GM12878 (cell line): ENCODE results near the gene MAGEE1. TPM values are rescaled to one million over a fixed set of nuclear protein-coding genes. Genes with fewer than 3 reads are reported as not detected.

Experiments
- ATAC-seq: fragments of 200-7000 bp; cut with Tn5 transposase; 3 replicates; pipeline ENCODE4 v1.9.1; 2020; ENCODE audit warnings: mild to moderate bottlenecking, moderate library complexity
- BruUV-seq: library from RNA; stranded (reverse); fragments of 400-500 nt; replicated peaks from 2 replicates; lab custom pipeline; 2021; lab: Mats Ljungman, UMichigan
- CTCF ChIA-PET: fragments of 300-600 bp; sonication (Branson Sonifier 250); formaldehyde crosslinking; extraction: SDS; loops from one replicate; lab custom pipeline; 2021; ENCODE audit warnings: inconsistent platforms; lab: Yijun Ruan, JAX
- POLR2A ChIA-PET: fragments of 350-600 bp; formaldehyde crosslinking; extraction: SDS; loops from one replicate; lab custom pipeline; 2021; ENCODE audit warnings: inconsistent platforms; lab: Charles Lee
- RAD21 ChIA-PET: fragments of 300-600 bp; sonication (Branson Sonifier 250); formaldehyde crosslinking; loops from one replicate; lab custom pipeline; 2023; ENCODE audit warnings: antibody characterized with exemption; ENCODE audit not compliant: unreplicated experiment; lab: Charles Lee
- SMC1A ChIA-PET: fragments of 300-600 bp; sonication (Branson Sonifier 250); formaldehyde crosslinking; loops from one replicate; lab custom pipeline; 2023; ENCODE audit not compliant: unreplicated experiment, uncharacterized antibody; lab: Charles Lee
- DNase-seq: peaks from one replicate; pipeline ENCODE4 v3.0.0-alpha.2; 2011; ENCODE audit warnings: low read depth, low spot score
- FAIRE-seq: peaks from 3 replicates; lab custom pipeline; 2011; peaks lifted over from hg19 to GRCh38; lab: Jason Lieb, UNC
- H2AFZ ChIP-seq: 2 replicates; pipeline ENCODE4 v1.6.0; 2011; ENCODE audit warnings: low read depth, low read length, control low read depth; ENCODE audit not compliant: control insufficient read depth
- H3K27ac ChIP-seq: 2 replicates; pipeline ENCODE4 v1.5.1; 2011; ENCODE audit warnings: control low read depth; ENCODE audit not compliant: control insufficient read depth, insufficient read depth
- H3K27me3 ChIP-seq, 2 experiments: replicated peaks in 1 of 2; 2 replicates each; pipeline versions ENCODE4 v1.6.0 to v1.6.1; 2011; ENCODE audit warnings: low read length in 1 of 2; ENCODE audit not compliant: control insufficient read depth in 2 of 2, insufficient read depth in 2 of 2
- H3K36me3 ChIP-seq, 2 experiments: 2 replicates each; pipeline ENCODE4 v1.5.1; 2011; ENCODE audit warnings: low read length in 1 of 2; ENCODE audit not compliant: control insufficient read depth in 2 of 2, insufficient read depth in 2 of 2
- H3K4me1 ChIP-seq: 2 replicates; pipeline ENCODE4 v1.6.1; 2011; ENCODE audit warnings: mild to moderate bottlenecking, low read length, moderate library complexity, mixed read lengths; ENCODE audit not compliant: control insufficient read depth, insufficient read depth
- H3K4me2 ChIP-seq: 2 replicates; pipeline ENCODE4 v1.6.0; 2011; ENCODE audit warnings: control low read depth; ENCODE audit not compliant: control insufficient read depth, insufficient read depth
- H3K4me3 ChIP-seq: fragments of 200-600 bp; sonication (generic); 2 replicates; pipeline ENCODE4 v1.5.1; 2016
- H3K79me2 ChIP-seq: 2 replicates; pipeline ENCODE4 v1.6.0; 2011; ENCODE audit warnings: low read length; ENCODE audit not compliant: control insufficient read depth, insufficient read depth
- H3K9ac ChIP-seq: 2 replicates; pipeline ENCODE4 v1.8.0; 2011; ENCODE audit warnings: low read length, control low read depth, mixed read lengths; ENCODE audit not compliant: control insufficient read depth, insufficient read depth
- H3K9me3 ChIP-seq: replicated peaks from 3 replicates; pipeline ENCODE4 v1.5.1; 2011; ENCODE audit warnings: mild to moderate bottlenecking, low read length; ENCODE audit not compliant: control insufficient read depth, insufficient read depth
- H4K20me1 ChIP-seq: 2 replicates; pipeline ENCODE4 v1.6.0; 2011; ENCODE audit not compliant: control insufficient read depth, insufficient read depth
- BACH1 ChIP-seq: fragments of 450-650 bp; IDR thresholded peaks from 2 replicates; pipeline ENCODE4 v1.6.1; 2017; ENCODE audit warnings: mild to moderate bottlenecking, borderline replicate concordance
- JUNB ChIP-seq: IDR thresholded peaks from 2 replicates; pipeline ENCODE4 v1.6.1; 2016; ENCODE audit warnings: antibody characterized with exemption, mild to moderate bottlenecking
- WGBS: methylation state at CpG from one replicate; pipeline ENCODE4 v1.1.6; 2016; ENCODE audit warnings: low lambda C conversion rate; ENCODE audit not compliant: insufficient replicate concordance, insufficient coverage; ENCODE audit errors: missing lambda C conversion rate; 5-methylcytosine and 5-hydroxymethylcytosine counted together
- in situ Hi-C: fragments of 300-500 bp; cut with MboI; formaldehyde crosslinking; loops from 9 replicates; pipeline ENCODE4 v1.14.3; 2018; ENCODE audit warnings: mixed read lengths
- intact Hi-C: fragments of 100-400 bp; cut with micrococcal nuclease; formaldehyde crosslinking; loops from one replicate; pipeline ENCODE4 v1.14.2; 2022; ENCODE audit not compliant: unreplicated experiment
- polyA plus RNA-seq, 11 experiments: library from polyadenylated mRNA; depleted of rRNA in 4 of 11; unstranded in 6 of 11; stranded (reverse) in 5 of 11; fragments of >200 nt; fragmentation: Nextera tagmentation in 4 of 11; fragmentation: Illumina TruSeq in 1 of 11; extraction: Ambion mirVana in 4 of 11; extraction: Trizol in 1 of 11; gene quantifications; 1 replicate in 1 of 11; 2 replicates in 10 of 11; pipeline versions ENCODE4 v1.2.1 to v1.2.3, GENCODE V29; 2011 to 2016; ENCODE audit warnings: inconsistent platforms in 2 of 11, missing spikeins in 2 of 11, low read depth in 1 of 11
- total RNA-seq, 4 experiments: library from RNA; depleted of rRNA in 3 of 4; stranded (reverse); fragments of >200 nt in 3 of 4; fragmentation: Illumina TruSeq in 1 of 4; extraction: Trizol in 1 of 4; gene quantifications; 2 replicates each; pipeline versions ENCODE4 v1.2.1 to v1.2.3, GENCODE V29; 2013 to 2021
- TF ChIP-seq, protein P1 (sequence below), 3 experiments: IDR thresholded peaks in 2 of 3; conservative IDR thresholded peaks in 1 of 3; 2 replicates each; pipeline ENCODE4 v1.5.1; 2011; ENCODE audit warnings: low read depth in 3 of 3, low read length in 3 of 3, mild to moderate bottlenecking in 3 of 3, control low read depth in 2 of 3, moderate library complexity in 2 of 3, inconsistent platforms in 1 of 3, mixed read lengths in 1 of 3; ENCODE audit not compliant: control insufficient read depth in 2 of 3, insufficient read depth in 1 of 3; ENCODE audit errors: extremely low read depth in 1 of 3
- TF ChIP-seq, protein P2 (sequence below): IDR thresholded peaks from 2 replicates; pipeline ENCODE4 v1.6.1; 2012; ENCODE audit warnings: mild to moderate bottlenecking, low read depth, low read length

MAGEE1 gene
- total and polyA plus RNA-seq, 10 of the 15 experiments (the other 5 are each of a cell fraction or from before 2014, with no cell fraction given) = 0.07 to 4.8 (median 1.0) TPM

DNA sequence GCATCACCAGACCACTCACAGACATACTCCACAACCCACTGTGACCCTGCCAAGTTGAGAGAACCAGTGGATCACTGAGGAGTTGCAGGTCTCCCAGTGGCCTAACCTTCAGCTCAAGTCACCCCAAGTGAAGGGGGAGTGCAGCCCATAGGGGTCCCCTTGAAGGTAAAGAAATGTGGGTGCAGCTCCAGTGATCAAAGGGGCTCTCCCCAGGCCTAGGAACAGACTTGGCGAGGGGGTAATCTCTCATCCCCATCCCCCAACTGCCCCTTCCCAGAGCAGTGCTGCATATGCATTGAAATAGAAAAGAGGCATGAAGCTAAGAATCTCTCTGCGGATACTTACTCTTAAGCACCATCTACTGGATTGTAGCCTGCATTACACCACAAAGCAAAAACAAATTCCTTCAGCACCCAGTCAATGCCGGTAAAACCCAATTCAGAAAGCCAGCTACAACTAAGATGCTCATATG is 27.0 kb downstream of the MAGEE1 start (continued):
- TF ChIP-seq, protein P1, sequence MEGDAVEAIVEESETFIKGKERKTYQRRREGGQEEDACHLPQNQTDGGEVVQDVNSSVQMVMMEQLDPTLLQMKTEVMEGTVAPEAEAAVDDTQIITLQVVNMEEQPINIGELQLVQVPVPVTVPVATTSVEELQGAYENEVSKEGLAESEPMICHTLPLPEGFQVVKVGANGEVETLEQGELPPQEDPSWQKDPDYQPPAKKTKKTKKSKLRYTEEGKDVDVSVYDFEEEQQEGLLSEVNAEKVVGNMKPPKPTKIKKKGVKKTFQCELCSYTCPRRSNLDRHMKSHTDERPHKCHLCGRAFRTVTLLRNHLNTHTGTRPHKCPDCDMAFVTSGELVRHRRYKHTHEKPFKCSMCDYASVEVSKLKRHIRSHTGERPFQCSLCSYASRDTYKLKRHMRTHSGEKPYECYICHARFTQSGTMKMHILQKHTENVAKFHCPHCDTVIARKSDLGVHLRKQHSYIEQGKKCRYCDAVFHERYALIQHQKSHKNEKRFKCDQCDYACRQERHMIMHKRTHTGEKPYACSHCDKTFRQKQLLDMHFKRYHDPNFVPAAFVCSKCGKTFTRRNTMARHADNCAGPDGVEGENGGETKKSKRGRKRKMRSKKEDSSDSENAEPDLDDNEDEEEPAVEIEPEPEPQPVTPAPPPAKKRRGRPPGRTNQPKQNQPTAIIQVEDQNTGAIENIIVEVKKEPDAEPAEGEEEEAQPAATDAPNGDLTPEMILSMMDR (IDR thresholded peaks at IDR 0.05 in 2 of 3, conservative IDR thresholded peaks at IDR 0.05 in 1 of 3; ENCODE audit: control insufficient read depth in 2 of 3, extremely low read depth in 1 of 3, insufficient read depth in 1 of 3, low read depth in 3 of 3, low read length in 3 of 3) = peak; percentile 52 to 59 (median 53); a peak in 5 of 6 replicates
- TF ChIP-seq BACH1 = no peak

DNA sequence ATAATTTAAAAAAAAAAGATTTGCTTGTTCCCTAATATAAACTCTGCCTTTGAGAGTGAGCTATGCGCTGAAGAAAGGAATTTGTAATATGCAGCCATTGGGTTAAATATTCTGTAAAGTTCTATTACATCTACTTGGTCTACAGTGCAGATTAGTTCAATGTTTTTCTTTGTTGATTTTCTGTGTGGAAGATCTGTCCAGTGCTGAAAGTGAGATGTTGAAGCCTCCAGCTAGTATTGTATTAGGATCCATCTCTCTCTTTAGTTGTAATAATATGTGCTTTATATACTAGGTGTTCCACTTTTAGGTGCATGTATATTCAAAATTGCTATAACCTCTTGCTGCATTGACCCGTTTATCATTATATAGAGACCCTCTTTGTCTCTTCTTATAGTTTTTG is 49.8 kb downstream of the MAGEE1 start:
- intact Hi-C loops = no loop called here
- Histone ChIP-seq H3K4me1 (no peaks in the 10 kb centered on the region), H3K4me3 (no peak overlapping the region), H3K9me3 (no peaks in the 10 kb centered on the region), H4K20me1 (no peaks in the 10 kb centered on the region), H3K27ac (no peak overlapping the region), H3K79me2 (no peaks in the 10 kb centered on the region), H3K9ac (no peak overlapping the region), H3K4me2 (no peak overlapping the region), H2AFZ (no peak overlapping the region), H3K27me3 (no peaks in the 10 kb centered on the region), H3K36me3 (no peaks in the 10 kb centered on the region)
- SMC1A ChIA-PET = interaction anchor here (0.7 kb wide), 1 partner anchor 198 kb away, joined by 3 read pairs; no protein-coding TSS in a partner anchor
- TF ChIP-seq, protein P2, sequence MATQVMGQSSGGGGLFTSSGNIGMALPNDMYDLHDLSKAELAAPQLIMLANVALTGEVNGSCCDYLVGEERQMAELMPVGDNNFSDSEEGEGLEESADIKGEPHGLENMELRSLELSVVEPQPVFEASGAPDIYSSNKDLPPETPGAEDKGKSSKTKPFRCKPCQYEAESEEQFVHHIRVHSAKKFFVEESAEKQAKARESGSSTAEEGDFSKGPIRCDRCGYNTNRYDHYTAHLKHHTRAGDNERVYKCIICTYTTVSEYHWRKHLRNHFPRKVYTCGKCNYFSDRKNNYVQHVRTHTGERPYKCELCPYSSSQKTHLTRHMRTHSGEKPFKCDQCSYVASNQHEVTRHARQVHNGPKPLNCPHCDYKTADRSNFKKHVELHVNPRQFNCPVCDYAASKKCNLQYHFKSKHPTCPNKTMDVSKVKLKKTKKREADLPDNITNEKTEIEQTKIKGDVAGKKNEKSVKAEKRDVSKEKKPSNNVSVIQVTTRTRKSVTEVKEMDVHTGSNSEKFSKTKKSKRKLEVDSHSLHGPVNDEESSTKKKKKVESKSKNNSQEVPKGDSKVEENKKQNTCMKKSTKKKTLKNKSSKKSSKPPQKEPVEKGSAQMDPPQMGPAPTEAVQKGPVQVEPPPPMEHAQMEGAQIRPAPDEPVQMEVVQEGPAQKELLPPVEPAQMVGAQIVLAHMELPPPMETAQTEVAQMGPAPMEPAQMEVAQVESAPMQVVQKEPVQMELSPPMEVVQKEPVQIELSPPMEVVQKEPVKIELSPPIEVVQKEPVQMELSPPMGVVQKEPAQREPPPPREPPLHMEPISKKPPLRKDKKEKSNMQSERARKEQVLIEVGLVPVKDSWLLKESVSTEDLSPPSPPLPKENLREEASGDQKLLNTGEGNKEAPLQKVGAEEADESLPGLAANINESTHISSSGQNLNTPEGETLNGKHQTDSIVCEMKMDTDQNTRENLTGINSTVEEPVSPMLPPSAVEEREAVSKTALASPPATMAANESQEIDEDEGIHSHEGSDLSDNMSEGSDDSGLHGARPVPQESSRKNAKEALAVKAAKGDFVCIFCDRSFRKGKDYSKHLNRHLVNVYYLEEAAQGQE = peak; percentile 50; the same call in 1 of the 2 replicates
- no peak for TF ChIP-seq JUNB
- no TSS peak for BruUV-seq
- ATAC-seq = no peak
- RAD21 ChIA-PET = no interaction called here
- POLR2A ChIA-PET = no interaction called here
- 2% methylated on average over 2 of the region's 2 CpGs for WGBS
- no peak for FAIRE-seq
- CTCF ChIA-PET = interaction anchor here (0.7 kb wide), 1 partner anchor 10 kb away, joined by 3 read pairs; no protein-coding TSS in a partner anchor
- no peak for DNase-seq
- in situ Hi-C loops = no loop called here
